Omental fat pad (tissue), 4 donors: Measurements from ENCODE around the gene THOC2. TPM values are rescaled to one million over a fixed set of nuclear protein-coding genes. Genes with fewer than 3 reads are reported as not detected.

Experiments used
- ATAC-seq: fragments of 150-250 bp; one replicate; pipeline ENCODE4 v1.9.1; 2016; ENCODE audit warnings: mild to moderate bottlenecking, moderate library complexity; ENCODE audit not compliant: low FRiP score
- DNase-seq: peaks from one replicate; pipeline ENCODE4 v3.0.0-alpha.2; 2019; ENCODE audit warnings: low spot score
- CTCF ChIP-seq, 3 donors: fragments of 450-650 bp; IDR thresholded peaks; one replicate each; pipeline ENCODE4 v1.5.1; 2016 to 2017; ENCODE audit warnings: antibody characterized with exemption in 3 of 3, mild to moderate bottlenecking in 3 of 3, moderate library complexity in 2 of 3
- small RNA-seq: library from RNA; depleted of rRNA; stranded (forward); fragments of <200 nt; gene quantifications from one replicate; pipeline ENCODE3, GENCODE V24; 2016
- total RNA-seq, 4 donors: library from RNA; depleted of rRNA; stranded (reverse); fragments of >200 nt; gene quantifications; one replicate each; pipeline ENCODE4 v1.1.0, GENCODE V29; 2016

Gene THOC2
- total RNA-seq, 4 donors from 2014 or later: 64.0 to 111 (median 77.7) TPM

GRCh38 chrX:123561439-123562215, 171.2 kb downstream of the THOC2 start:
- no peak for TF ChIP-seq CTCF (IDR thresholded peaks at IDR 0.05)
- ATAC-seq (no peak), DNase-seq (no peak)

DNA sequence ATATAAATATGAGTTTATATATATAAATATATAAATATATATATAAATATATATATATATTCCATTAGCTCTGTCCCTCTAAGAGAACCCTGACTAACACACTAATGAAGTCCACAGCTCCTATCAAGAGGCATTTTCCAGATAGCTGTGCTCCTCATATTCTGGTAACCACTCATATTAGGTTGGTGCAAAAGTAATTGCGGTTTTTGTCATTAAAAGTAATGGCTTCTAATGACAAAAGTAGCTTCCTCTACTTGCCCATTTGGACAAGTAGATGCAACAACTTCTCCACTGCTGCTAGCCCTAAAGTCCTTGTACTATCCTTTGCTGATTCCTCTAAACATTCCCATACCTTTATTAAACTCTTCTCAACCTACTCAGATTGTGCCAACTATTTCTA, 182.0 kb downstream of the THOC2 start:
- ATAC-seq (no peak), DNase-seq (no peak)
- TF ChIP-seq CTCF (IDR thresholded peaks at IDR 0.05): no peak

Small RNAs within 50 kb of the gene (small RNA-seq; reads per million reads assigned to genes)
- not detected for gene AL030996.1
- gene RNU7-69P: not detected

Other genes starting within 250 kb of the THOC2 start
- gene XIAP, start 127.0 kb upstream of the THOC2 start, total RNA-seq: 10 to 100 TPM; 22.5 to 35.8 (median 24.9) TPM
- 10 to 100 TPM; 41.4 to 83.2 (median 58.9) TPM for gene STAG2, start 228.7 kb upstream of the THOC2 start, total RNA-seq